ENCODE data around the gene FHDC1. TPM values are rescaled to one million over a fixed set of nuclear protein-coding genes. Genes with fewer than 3 reads are reported as not detected.

The FHDC1 gene
- total RNA-seq, 1 donor from 2014 or later: 0.05 TPM

- Mint-ChIP-seq H3K4me3 (no peak overlapping the region), H3K27ac (no peak overlapping the region), H3K36me3 (ENCODE audit: low read depth) (no peaks in the 10 kb centered on the region), H3K4me1 (peaks cover 5% of the 10 kb centered on the region), H3K9me3 (peaks cover 3% of the 10 kb centered on the region), H3K27me3 (peaks cover 4% of the 10 kb centered on the region)
- no peak for DNase-seq
- intact Hi-C loops (cut with micrococcal nuclease): no loop called here
These were observed 85.2 kb downstream of the FHDC1 start for GRCh38 chr4:153021276-153021675.

GRCh38 chr4:153022241-153022715, 86.2 kb downstream of the FHDC1 start:
- intact Hi-C loops (cut with micrococcal nuclease): no loop called here
- no peak for DNase-seq
- H3K4me3 Mint-ChIP-seq: no peak overlapping the region
- H3K9me3 Mint-ChIP-seq: peaks cover 2% of the 10 kb centered on the region
- H3K36me3 Mint-ChIP-seq (ENCODE audit: low read depth): no peaks in the 10 kb centered on the region
- peaks cover 5% of the 10 kb centered on the region for H3K4me1 Mint-ChIP-seq
- H3K27ac Mint-ChIP-seq: no peak overlapping the region
- peaks cover 3% of the 10 kb centered on the region for H3K27me3 Mint-ChIP-seq

- Mint-ChIP-seq H3K4me3 (no peak overlapping the region), H3K36me3 (ENCODE audit: low read depth) (no peaks in the 10 kb centered on the region), H3K4me1 (peaks cover 5% of the 10 kb centered on the region), H3K9me3 (no peaks in the 10 kb centered on the region), H3K27ac (no peak overlapping the region), H3K27me3 (peaks cover 2% of the 10 kb centered on the region)
- intact Hi-C loops (cut with micrococcal nuclease): no loop called here
- no peak for DNase-seq
These were observed 87.0 kb downstream of the FHDC1 start for GRCh38 chr4:153023139-153023538.

- intact Hi-C loops (cut with micrococcal nuclease): no loop called here
- Mint-ChIP-seq H3K4me3 (no peak overlapping the region), H3K4me1 (peaks cover 5% of the 10 kb centered on the region), H3K9me3 (peaks cover under 1% of the 10 kb centered on the region), H3K27me3 (peaks cover 2% of the 10 kb centered on the region), H3K27ac (no peak overlapping the region), H3K36me3 (ENCODE audit: low read depth) (no peaks in the 10 kb centered on the region)
- DNase-seq: no peak
These were observed 87.7 kb downstream of the FHDC1 start for GRCh38 chr4:153023692-153024394.

- Mint-ChIP-seq H3K36me3 (ENCODE audit: low read depth) (no peaks in the 10 kb centered on the region), H3K4me3 (no peak overlapping the region), H3K27me3 (peaks cover 2% of the 10 kb centered on the region), H3K27ac (no peak overlapping the region), H3K9me3 (peaks cover 6% of the 10 kb centered on the region), H3K4me1 (peaks cover 5% of the 10 kb centered on the region)
- intact Hi-C loops (cut with micrococcal nuclease): no loop called here
- no peak for DNase-seq
These were observed 88.3 kb downstream of the FHDC1 start for GRCh38 chr4:153024466-153024865.

GRCh38 chr4:153025406-153025805, 89.3 kb downstream of the FHDC1 start:
- no peak overlapping the region for H3K4me3 Mint-ChIP-seq
- no peaks in the 10 kb centered on the region for H3K36me3 Mint-ChIP-seq (ENCODE audit: low read depth)
- no peak for DNase-seq
- peaks cover 9% of the 10 kb centered on the region for H3K9me3 Mint-ChIP-seq
- no peak overlapping the region for H3K27ac Mint-ChIP-seq
- peaks cover 5% of the 10 kb centered on the region for H3K4me1 Mint-ChIP-seq
- intact Hi-C loops (cut with micrococcal nuclease): no loop called here
- peaks cover 5% of the 10 kb centered on the region for H3K27me3 Mint-ChIP-seq

GRCh38 chr4:153026591-153027346, 90.6 kb downstream of the FHDC1 start:
- no peak for DNase-seq
- no peaks in the 10 kb centered on the region for H3K36me3 Mint-ChIP-seq (ENCODE audit: low read depth)
- no peak overlapping the region for H3K4me3 Mint-ChIP-seq
- H3K9me3 Mint-ChIP-seq: peaks cover 9% of the 10 kb centered on the region
- intact Hi-C loops (cut with micrococcal nuclease): no loop called here
- H3K4me1 Mint-ChIP-seq: peaks cover 5% of the 10 kb centered on the region
- H3K27ac Mint-ChIP-seq: no peak overlapping the region
- H3K27me3 Mint-ChIP-seq: peaks cover 5% of the 10 kb centered on the region

- intact Hi-C loops (cut with micrococcal nuclease): no loop called here
- H3K27me3 Mint-ChIP-seq: peaks cover 5% of the 10 kb centered on the region
- no peak overlapping the region for H3K27ac Mint-ChIP-seq
- no peak overlapping the region for H3K4me3 Mint-ChIP-seq
- H3K36me3 Mint-ChIP-seq (ENCODE audit: low read depth): no peaks in the 10 kb centered on the region
- H3K9me3 Mint-ChIP-seq: peaks cover 9% of the 10 kb centered on the region
- peaks cover 5% of the 10 kb centered on the region for H3K4me1 Mint-ChIP-seq
- no peak for DNase-seq
These were observed 91.7 kb downstream of the FHDC1 start for GRCh38 chr4:153027866-153028265.

- no peaks in the 10 kb centered on the region for H3K36me3 Mint-ChIP-seq (ENCODE audit: low read depth)
- no peak for DNase-seq
- peaks cover 9% of the 10 kb centered on the region for H3K9me3 Mint-ChIP-seq
- peaks cover 5% of the 10 kb centered on the region for H3K4me1 Mint-ChIP-seq
- H3K27me3 Mint-ChIP-seq: peaks cover 5% of the 10 kb centered on the region
- no peak overlapping the region for H3K4me3 Mint-ChIP-seq
- no peak overlapping the region for H3K27ac Mint-ChIP-seq
- intact Hi-C loops (cut with micrococcal nuclease): no loop called here
These were observed 92.4 kb downstream of the FHDC1 start for GRCh38 chr4:153028535-153028934.

Other genes with a start within 250 kb of the FHDC1 start
- 0.28 and 0.31 TPM in 2 replicates for gene TIGD4, start 156.6 kb upstream of the FHDC1 start, total RNA-seq
- gene ARFIP1, start 156.4 kb upstream of the FHDC1 start, total RNA-seq: 13.0 and 14.6 TPM in 2 replicates

Data from activated CD4-positive, alpha-beta T cell treated with anti-CD3 and anti-CD28 coated beads, Interleukin-2, amount 10 ng/mL, durations not matched to agents 24 days and 14 days (primary cell).